ENCODE data around the gene LMOD3.

Gene LMOD3

GRCh38 chr3:69164296-69164695 is 41.9 kb upstream of the LMOD3 start:
- H3K4me2 ChIP-seq, result no peak overlapping the region
- H3K27ac ChIP-seq, result no peak overlapping the region
- H3K79me2 ChIP-seq (ENCODE audit: insufficient read depth, low read depth), result no peaks in the 10 kb centered on the region
- peaks cover 18% of the 10 kb centered on the region for H3K4me1 ChIP-seq (ENCODE audit: low read depth, poor library complexity, severe bottlenecking)
- no peaks in the 10 kb centered on the region for H3K27me3 ChIP-seq (ENCODE audit: insufficient read depth, low read depth)
- H4K20me1 ChIP-seq (ENCODE audit: insufficient read depth), result no peaks in the 10 kb centered on the region
- H3K9ac ChIP-seq, result no peak overlapping the region
- H3K4me3 ChIP-seq (IDR thresholded peaks at IDR 0.05; ENCODE audit: insufficient read depth, low read depth, low read length), result no peak overlapping the region
- no peak for TF ChIP-seq CTCF (conservative IDR thresholded peaks at IDR 0.05; ENCODE audit: low read depth, low read length)
- H2AFZ ChIP-seq (ENCODE audit: low read depth), result no peak overlapping the region
- no peaks in the 10 kb centered on the region for H3K36me3 ChIP-seq (ENCODE audit: insufficient read depth)

DNA sequence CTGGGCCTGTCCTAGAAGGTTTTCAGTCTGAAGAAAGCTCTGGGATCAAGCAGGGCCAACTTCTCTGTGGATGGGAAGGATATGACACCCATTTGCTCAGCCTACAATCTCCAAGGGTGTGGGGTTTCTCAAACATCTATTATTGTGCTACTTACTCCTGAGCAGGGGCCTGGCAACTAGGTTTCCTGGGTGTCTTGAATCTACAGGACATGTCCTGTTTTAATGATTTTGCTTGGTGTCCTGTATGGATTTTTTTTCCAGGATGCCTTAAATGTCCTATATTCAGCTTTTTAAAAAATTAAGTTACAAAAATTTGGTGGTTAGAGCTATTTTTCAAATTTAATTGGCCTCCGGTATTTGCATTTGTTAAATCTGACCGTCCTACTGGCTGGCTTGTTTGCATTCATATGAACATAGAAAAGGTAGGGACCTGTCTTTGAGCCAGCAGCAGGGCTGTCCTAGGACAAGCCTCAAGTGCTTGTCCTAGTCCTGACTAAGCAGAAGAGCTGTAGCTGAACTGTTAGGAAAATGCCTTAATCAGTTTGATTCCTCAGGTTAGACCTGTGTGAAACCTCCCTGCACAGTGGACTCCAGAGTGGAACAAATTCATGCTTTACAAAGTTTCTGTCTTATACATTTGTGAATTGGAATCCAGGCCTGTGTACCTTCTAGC is 40.0 kb upstream of the LMOD3 start:
- Histone ChIP-seq H3K9ac (no peak overlapping the region), H3K4me1 (ENCODE audit: low read depth, poor library complexity, severe bottlenecking) (peaks cover 18% of the 10 kb centered on the region), H3K27ac (no peak overlapping the region), H4K20me1 (ENCODE audit: insufficient read depth) (no peaks in the 10 kb centered on the region), H2AFZ (ENCODE audit: low read depth) (no peak overlapping the region), H3K36me3 (ENCODE audit: insufficient read depth) (no peaks in the 10 kb centered on the region), H3K4me3 (IDR thresholded peaks at IDR 0.05; ENCODE audit: insufficient read depth, low read depth, low read length) (no peak overlapping the region), H3K27me3 (ENCODE audit: insufficient read depth, low read depth) (no peaks in the 10 kb centered on the region), H3K79me2 (ENCODE audit: insufficient read depth, low read depth) (no peaks in the 10 kb centered on the region), H3K4me2 (no peak overlapping the region)
- no peak for TF ChIP-seq CTCF (conservative IDR thresholded peaks at IDR 0.05; ENCODE audit: low read depth, low read length)

DNA sequence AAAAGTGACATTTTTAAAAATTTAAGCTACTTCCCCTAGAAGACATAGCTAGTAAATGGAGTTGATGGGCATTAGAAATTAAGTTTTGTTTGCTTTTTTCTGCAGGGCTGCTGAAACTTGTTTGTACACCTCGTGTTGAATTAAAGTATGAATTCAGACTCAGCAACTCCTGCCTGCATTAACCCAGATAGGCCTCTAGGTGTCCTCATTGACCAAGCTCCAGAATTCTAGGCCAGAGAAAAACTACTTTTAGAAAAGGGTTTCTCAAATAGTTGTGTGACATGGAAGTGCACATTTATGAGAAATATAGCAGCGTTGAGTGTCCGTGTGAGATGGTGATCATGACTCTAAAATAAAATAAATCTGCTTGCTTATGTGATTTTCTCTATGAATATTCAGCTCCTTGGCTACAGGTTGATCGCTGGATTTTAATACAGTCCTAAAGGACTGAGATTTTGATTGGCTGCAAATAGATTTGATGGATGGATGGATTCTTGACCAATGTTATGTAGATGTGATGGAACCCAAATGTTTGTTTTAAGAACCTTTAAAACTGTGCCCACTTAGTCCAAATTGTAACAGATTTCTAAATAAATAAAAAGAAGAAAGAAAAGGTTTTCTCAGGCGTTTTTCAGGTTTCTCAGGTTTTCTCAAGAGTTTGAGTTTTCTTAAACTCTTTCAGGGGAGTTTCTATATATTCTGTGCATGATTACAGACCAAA is 39.4 kb upstream of the LMOD3 start:
- no peaks in the 10 kb centered on the region for H4K20me1 ChIP-seq (ENCODE audit: insufficient read depth)
- H3K4me1 ChIP-seq (ENCODE audit: low read depth, poor library complexity, severe bottlenecking), result peaks cover 18% of the 10 kb centered on the region
- no peak overlapping the region for H3K27ac ChIP-seq
- no peak overlapping the region for H3K9ac ChIP-seq
- no peak overlapping the region for H3K4me3 ChIP-seq (IDR thresholded peaks at IDR 0.05; ENCODE audit: insufficient read depth, low read depth, low read length)
- peak; percentile 81 for TF ChIP-seq CTCF (conservative IDR thresholded peaks at IDR 0.05; ENCODE audit: low read depth, low read length)
- H3K27me3 ChIP-seq (ENCODE audit: insufficient read depth, low read depth), result no peaks in the 10 kb centered on the region
- no peak overlapping the region for H3K4me2 ChIP-seq
- H3K79me2 ChIP-seq (ENCODE audit: insufficient read depth, low read depth), result no peaks in the 10 kb centered on the region
- no peak overlapping the region; the same call in 1 of the 2 replicates for H2AFZ ChIP-seq (ENCODE audit: low read depth)
- H3K36me3 ChIP-seq (ENCODE audit: insufficient read depth), result no peaks in the 10 kb centered on the region

DNA sequence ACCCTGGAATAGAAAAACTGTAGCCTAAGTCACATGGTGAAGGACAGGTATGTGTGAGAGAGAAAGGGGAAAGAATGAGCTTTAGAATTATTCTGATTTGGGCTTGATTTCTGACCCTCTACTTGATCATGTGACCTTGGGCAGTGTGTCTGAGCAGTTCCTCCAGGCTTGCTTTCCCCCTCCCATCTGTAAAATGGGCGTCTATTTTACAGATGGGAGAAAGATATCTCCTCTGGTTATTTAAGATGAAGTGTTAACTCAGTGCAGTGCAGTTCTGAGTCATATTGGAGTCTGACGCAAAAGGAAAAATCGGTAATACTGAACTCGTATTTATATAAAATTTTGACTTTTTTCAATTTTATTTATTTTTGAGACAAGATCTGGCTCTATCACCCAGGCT is 38.1 kb upstream of the LMOD3 start:
- Histone ChIP-seq H3K27me3 (ENCODE audit: insufficient read depth, low read depth) (no peaks in the 10 kb centered on the region), H3K4me2 (no peak overlapping the region), H3K36me3 (ENCODE audit: insufficient read depth) (no peaks in the 10 kb centered on the region), H4K20me1 (ENCODE audit: insufficient read depth) (no peaks in the 10 kb centered on the region), H3K79me2 (ENCODE audit: insufficient read depth, low read depth) (no peaks in the 10 kb centered on the region), H3K9ac (no peak overlapping the region), H3K4me3 (IDR thresholded peaks at IDR 0.05; ENCODE audit: insufficient read depth, low read depth, low read length) (no peak overlapping the region), H3K27ac (no peak overlapping the region), H2AFZ (ENCODE audit: low read depth) (no peak overlapping the region), H3K4me1 (ENCODE audit: low read depth, poor library complexity, severe bottlenecking) (peaks cover 18% of the 10 kb centered on the region)
- TF ChIP-seq CTCF (conservative IDR thresholded peaks at IDR 0.05; ENCODE audit: low read depth, low read length), result no peak

Measured in KMS-11 (cell line).